Small intestine (tissue), 7 donors: ENCODE data around the gene INPP4A. TPM values are rescaled to one million over a fixed set of nuclear protein-coding genes. Genes with fewer than 3 reads are reported as not detected.

Source experiments
- DNase-seq, 2 donors: peaks; one replicate each; pipeline versions ENCODE4 v3.0.0 to v3.0.0-alpha.2; 2013
- FAIRE-seq: peaks from 2 replicates; lab custom pipeline; 2012; peaks lifted over from hg19 to GRCh38; lab: Jason Lieb, UNC
- H3K27ac ChIP-seq, 3 donors: one replicate each; pipeline ENCODE4 v1.5.1; 2013; ENCODE audit warnings: low read length in 2 of 3, mild to moderate bottlenecking in 2 of 3, control low read depth in 1 of 3, inconsistent platforms in 1 of 3, low read depth in 1 of 3, moderate library complexity in 1 of 3
- H3K27me3 ChIP-seq, 3 donors: one replicate each; pipeline ENCODE4 v1.6.1; 2013; ENCODE audit warnings: low read length in 3 of 3, inconsistent platforms in 1 of 3; ENCODE audit not compliant: control insufficient read depth in 3 of 3, insufficient read depth in 3 of 3
- H3K36me3 ChIP-seq, 3 donors: one replicate each; pipeline ENCODE4 v1.6.1; 2013; ENCODE audit warnings: low read length in 3 of 3, inconsistent platforms in 1 of 3, low read depth in 1 of 3, mild to moderate bottlenecking in 1 of 3, moderate library complexity in 1 of 3; ENCODE audit not compliant: control insufficient read depth in 3 of 3, insufficient read depth in 2 of 3
- H3K4me1 ChIP-seq, 3 donors: one replicate each; pipeline ENCODE4 v1.6.1; 2013; ENCODE audit warnings: low read length in 2 of 3, inconsistent platforms in 1 of 3, low read depth in 1 of 3, mild to moderate bottlenecking in 1 of 3, moderate library complexity in 1 of 3; ENCODE audit not compliant: control insufficient read depth in 3 of 3, insufficient read depth in 2 of 3
- H3K4me3 ChIP-seq, 3 donors: one replicate each; pipeline ENCODE4 v1.5.1; 2013; ENCODE audit warnings: low read length in 3 of 3, control low read depth in 1 of 3, inconsistent platforms in 1 of 3, low read depth in 1 of 3, mild to moderate bottlenecking in 1 of 3, moderate library complexity in 1 of 3
- H3K9me3 ChIP-seq, 2 donors: one replicate each; pipeline ENCODE4 v1.6.1; 2013; ENCODE audit warnings: low read depth in 1 of 2, low read length in 1 of 2; ENCODE audit not compliant: control insufficient read depth in 2 of 2, insufficient read depth in 1 of 2
- WGBS, 3 donors: extraction: QIAGEN DNeasy Blood & Tissue Kit; methylation state at CpG; one replicate each; pipeline ENCODE4 v1.1.7; 2013; 5-methylcytosine and 5-hydroxymethylcytosine counted together
- polyA plus RNA-seq, 4 donors: library from polyadenylated mRNA; stranded (reverse) in 3 of 4; unstranded in 1 of 4; fragments of 200-250 nt in 3 of 4; fragments of 120-200 nt in 1 of 4; gene quantifications; one replicate each; pipeline versions ENCODE4 v1.2.1 to v1.2.3, GENCODE V29; 2013
- donor health status: healthy with polysubstance abuse.
- donor health status: control.
- donor health status: control.
- donor health status: Bipolar disorder and iron deficiency.
- donor health status: healthy.

Gene INPP4A
- polyA plus RNA-seq, 4 donors = 1.6 to 8.3 (median 4.1) TPM

DNA sequence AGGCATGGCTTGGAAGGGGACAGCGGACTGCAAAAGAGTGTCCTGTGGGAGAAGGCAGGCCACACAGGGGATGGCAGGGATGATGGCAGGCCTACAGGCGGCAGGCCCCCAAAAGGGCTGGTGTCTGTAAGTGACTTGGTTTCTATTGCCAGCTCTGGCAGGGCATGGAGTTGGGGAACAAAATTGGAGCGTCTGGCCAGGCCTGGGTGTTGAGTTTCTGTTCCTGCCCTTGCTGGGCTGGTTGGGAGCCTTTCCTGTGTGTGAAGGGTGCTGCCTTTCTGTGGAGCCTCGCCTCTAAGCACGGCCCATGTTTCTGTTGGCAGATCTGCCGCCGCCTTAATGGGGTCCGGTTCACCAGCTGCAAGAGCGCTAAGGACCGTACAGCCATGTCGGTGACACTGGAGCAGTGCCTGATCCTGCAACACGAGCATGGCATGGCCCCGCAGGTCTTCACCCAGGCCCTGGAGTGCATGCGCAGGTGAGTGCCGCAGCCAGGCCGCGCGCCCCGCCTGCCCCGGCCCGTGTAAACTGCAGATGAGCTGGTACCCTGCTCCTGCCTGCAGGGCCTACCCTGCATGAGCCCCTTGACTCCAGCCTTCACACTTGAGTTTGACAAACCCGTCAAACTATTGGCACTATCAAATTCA, 132.1 kb downstream of the INPP4A start:
- FAIRE-seq (no peak), DNase-seq (no peak)
- 92 to 95% (median 95%) methylated on average over 22 of the region's 22 CpGs for WGBS, 3 donors
- H3K4me1 ChIP-seq = no peaks in the 10 kb centered on the region
- no peaks in the 10 kb centered on the region for H3K27me3 ChIP-seq
- no peak overlapping the region for H3K4me3 ChIP-seq
- H3K27ac ChIP-seq = no peak overlapping the region
- no peaks in the 10 kb centered on the region for H3K9me3 ChIP-seq
- peaks cover 0 to 55% (median 2%) of the 10 kb centered on the region in 3 donors for H3K36me3 ChIP-seq

DNA sequence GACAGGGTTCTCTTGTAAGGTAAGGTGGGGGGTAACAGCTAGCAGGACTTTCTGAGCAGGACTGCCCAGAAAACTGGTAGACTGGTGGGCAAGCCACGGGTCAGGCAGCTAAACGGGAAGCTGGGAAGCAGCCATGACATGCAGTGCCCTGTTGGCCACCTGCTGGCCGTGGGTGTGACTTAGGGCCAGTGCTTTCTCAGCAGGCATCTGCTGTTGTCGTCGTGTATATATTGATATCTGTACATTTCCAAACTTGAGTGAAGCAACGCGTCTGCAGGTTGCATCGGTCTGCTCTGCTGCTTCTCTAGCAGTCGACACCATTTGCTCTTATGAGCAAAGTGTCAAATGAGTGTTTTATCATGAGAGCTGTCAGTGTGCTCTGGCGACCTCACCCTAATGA, 132.7 kb downstream of the INPP4A start:
- WGBS, 3 donors = 81 to 85% (median 83%) methylated on average over 10 of the region's 10 CpGs
- DNase-seq (no peak), FAIRE-seq (no peak)
- Histone ChIP-seq H3K4me3 (no peak overlapping the region), H3K4me1 (no peaks in the 10 kb centered on the region), H3K9me3 (no peaks in the 10 kb centered on the region), H3K27ac (no peak overlapping the region), H3K36me3 (peaks cover 0 to 50% (median 2%) of the 10 kb centered on the region in 3 donors), H3K27me3 (no peaks in the 10 kb centered on the region)

DNA sequence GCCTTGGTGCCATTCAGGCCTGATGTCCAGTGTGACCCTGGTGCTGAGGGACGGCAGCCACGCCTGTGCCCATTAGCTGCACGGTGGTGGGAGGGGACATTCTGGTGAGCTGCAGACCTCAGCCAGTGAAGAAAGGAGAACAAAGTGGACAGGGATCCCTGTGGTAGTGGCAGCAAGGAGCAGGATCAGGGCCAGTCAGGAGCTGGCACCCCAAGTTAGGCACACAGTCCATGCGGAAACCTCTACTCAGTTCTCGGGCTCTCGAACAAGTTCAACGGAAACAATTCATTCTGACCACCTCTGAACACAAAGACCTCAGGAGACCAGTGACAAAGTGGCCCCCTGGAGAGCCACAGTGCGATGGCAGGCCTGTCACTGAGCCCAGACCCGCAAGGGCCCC, 133.6 kb downstream of the INPP4A start:
- H3K36me3 ChIP-seq = peaks cover 0 to 46% (median 0%) of the 10 kb centered on the region in 3 donors
- WGBS, 3 donors = 93 to 95% (median 94%) methylated on average over 9 of the region's 9 CpGs
- no peak for DNase-seq
- FAIRE-seq = no peak
- no peaks in the 10 kb centered on the region for H3K4me1 ChIP-seq
- no peak overlapping the region for H3K4me3 ChIP-seq
- no peak overlapping the region for H3K27ac ChIP-seq
- H3K27me3 ChIP-seq = no peaks in the 10 kb centered on the region
- H3K9me3 ChIP-seq = no peaks in the 10 kb centered on the region

DNA sequence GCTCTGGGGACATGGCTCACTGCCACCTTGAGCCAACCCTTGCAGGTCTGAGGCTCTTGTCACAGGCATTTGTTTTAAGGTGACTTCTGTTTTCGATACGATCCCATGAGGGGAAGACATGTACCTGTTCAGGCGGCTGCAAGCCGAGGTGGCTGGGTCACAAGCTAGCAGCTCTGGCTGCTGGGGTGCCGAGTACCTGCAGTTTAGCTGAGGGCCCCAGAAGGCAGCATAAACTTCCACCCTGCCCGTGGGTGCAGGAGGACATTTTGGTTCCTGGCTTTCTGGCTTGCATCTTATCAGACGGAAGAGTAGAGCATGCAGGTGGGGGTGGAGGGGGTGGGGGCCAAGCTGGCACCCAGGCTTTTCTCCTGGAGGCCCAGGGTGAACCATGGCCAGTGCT, 135.3 kb downstream of the INPP4A start:
- DNase-seq (no peak), FAIRE-seq (no peak)
- H3K36me3 ChIP-seq = peaks cover 0 to 44% (median 0%) of the 10 kb centered on the region in 3 donors
- H3K27ac ChIP-seq = no peak overlapping the region
- no peak overlapping the region for H3K4me3 ChIP-seq
- H3K4me1 ChIP-seq = peaks cover 0 to 9% (median 0%) of the 10 kb centered on the region in 3 donors
- no peaks in the 10 kb centered on the region for H3K9me3 ChIP-seq
- H3K27me3 ChIP-seq = no peaks in the 10 kb centered on the region
- WGBS, 3 donors = 82 to 87% (median 84%) methylated on average over 7 of the region's 7 CpGs

DNA sequence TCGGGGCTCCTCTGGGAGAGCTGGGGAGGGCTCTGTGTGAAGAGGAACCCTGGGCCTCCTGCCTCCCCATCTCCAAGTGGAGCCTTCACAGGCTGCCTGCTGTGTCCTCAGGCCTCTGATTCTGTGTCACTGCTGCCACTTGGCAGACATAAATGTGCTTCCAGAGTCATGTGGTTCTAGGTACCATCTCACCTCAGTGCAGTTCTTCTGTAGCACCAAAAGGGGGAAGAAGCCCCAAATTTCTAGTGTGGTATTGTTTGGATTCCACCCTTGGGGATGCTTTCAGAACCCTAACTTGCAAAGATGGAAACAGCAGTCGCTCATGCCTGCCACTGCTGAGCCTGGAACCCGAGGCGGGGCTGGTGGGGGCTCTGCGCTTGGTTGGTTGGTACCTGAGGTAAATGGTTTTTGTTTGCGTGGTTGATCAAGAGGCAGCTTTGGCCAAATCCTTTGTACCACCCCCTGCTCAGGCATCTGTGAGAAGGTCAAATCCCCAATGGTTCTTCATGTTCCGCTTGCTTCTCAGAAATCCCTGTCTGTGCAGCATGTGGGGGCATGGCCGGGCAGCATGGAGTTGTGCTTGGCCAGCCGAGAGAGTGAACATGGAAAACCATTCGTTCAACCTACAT, 136.1 kb downstream of the INPP4A start:
- Histone ChIP-seq H3K9me3 (no peaks in the 10 kb centered on the region), H3K27ac (no peak overlapping the region), H3K36me3 (peaks cover 0 to 46% (median 0%) of the 10 kb centered on the region in 3 donors), H3K27me3 (no peaks in the 10 kb centered on the region), H3K4me3 (no peak overlapping the region), H3K4me1 (peaks cover 0 to 9% (median 0%) of the 10 kb centered on the region in 3 donors)
- WGBS, 3 donors = 90 to 96% (median 92%) methylated on average over 10 of the region's 10 CpGs
- DNase-seq (no peak), FAIRE-seq (no peak)

DNA sequence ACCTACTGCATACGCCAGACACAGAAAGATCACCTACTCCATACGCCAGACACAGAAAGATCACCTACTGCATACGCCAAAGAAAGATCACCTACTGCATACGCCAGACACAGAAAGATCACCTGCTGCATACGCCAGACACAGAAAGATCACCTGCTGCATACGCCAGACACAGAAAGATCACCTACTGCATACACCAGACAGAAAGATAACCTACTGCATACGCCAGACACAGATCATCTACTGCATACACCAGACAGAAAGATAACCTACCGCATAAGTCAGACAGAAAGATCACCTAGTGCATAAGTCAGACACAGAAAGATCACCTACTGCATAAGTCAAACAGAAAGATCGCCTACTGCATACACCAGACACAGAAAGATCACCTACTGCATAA, 137.9 kb downstream of the INPP4A start:
- no peak overlapping the region for H3K4me3 ChIP-seq
- no peak overlapping the region for H3K27ac ChIP-seq
- no peaks in the 10 kb centered on the region for H3K27me3 ChIP-seq
- H3K4me1 ChIP-seq = peaks cover 0 to 9% (median 0%) of the 10 kb centered on the region in 3 donors
- DNase-seq = no peak
- no peaks in the 10 kb centered on the region for H3K9me3 ChIP-seq
- 96 to 98% (median 96%) methylated on average over 9 of the region's 9 CpGs for WGBS, 3 donors
- no peak for FAIRE-seq
- H3K36me3 ChIP-seq = peaks cover 0 to 38% (median 0%) of the 10 kb centered on the region in 3 donors

DNA sequence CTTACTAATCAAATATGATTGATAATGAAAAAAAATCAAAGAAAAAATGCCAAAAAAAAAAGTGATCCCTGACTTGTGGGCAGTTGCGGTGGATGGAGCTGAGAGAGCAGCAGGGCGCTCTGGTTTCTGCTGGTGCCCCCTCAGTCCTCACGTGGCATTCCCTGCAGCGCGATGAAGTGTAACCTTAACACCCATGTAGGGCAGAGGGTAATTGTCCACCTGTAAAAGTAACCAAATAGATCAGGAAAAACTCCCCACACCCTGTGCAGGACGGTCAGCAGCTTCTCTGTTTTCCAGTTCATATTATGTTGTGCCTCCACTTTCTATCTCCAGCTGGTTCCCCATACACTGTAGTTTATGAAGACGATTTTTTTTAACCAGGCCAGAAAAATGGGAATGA, 138.6 kb downstream of the INPP4A start:
- H3K9me3 ChIP-seq = no peaks in the 10 kb centered on the region
- 93 to 98% (median 96%) methylated on average over 7 of the region's 7 CpGs for WGBS, 3 donors
- H3K27me3 ChIP-seq = no peaks in the 10 kb centered on the region
- no peak overlapping the region for H3K4me3 ChIP-seq
- peaks cover 0 to 31% (median 0%) of the 10 kb centered on the region in 3 donors for H3K36me3 ChIP-seq
- H3K4me1 ChIP-seq = peaks cover 0 to 9% (median 0%) of the 10 kb centered on the region in 3 donors
- FAIRE-seq (no peak), DNase-seq (no peak)
- H3K27ac ChIP-seq = no peak overlapping the region

DNA sequence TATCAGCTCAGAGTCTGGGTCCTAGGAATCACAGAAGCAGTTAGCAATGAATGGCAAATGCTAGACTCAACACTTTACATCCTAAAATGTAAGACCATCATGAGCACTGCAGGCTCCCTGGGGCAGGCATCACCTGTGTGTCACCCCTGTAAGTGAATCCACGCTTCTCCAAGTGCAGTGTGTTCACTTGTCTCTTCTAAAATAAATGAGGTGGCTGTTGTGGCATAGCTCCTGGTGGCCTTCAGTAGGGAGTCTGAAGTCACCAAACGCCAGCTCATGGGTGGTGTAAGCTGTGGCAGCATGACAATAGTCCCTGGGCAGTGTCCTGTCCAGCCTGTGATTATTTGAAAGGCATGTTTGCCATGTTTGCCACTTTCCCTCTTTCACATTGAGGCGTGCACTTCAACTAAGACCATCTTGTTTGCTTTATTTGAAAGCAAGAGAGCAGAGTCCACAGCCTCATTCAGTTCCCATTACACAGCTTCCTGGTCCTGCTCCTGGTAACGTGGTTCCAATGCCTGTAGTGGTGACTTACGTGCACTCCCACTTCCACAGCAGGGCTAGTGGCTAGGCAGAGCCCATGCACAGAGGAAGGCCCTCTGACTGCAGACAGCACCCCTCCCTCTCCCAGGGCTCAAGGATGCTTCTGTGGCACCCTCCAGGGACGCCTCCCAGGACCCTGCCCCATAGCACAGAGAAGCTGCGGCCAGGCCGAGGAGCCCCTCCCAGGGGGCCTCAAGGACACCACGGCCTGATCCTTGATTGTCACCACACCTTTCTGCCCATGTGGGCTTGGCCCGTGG, 139.4 kb downstream of the INPP4A start:
- DNase-seq (peak; percentile 76 to 77), FAIRE-seq (no peak)
- Histone ChIP-seq H3K4me3 (no peak overlapping the region), H3K27me3 (no peaks in the 10 kb centered on the region), H3K36me3 (peaks cover 0 to 31% (median 0%) of the 10 kb centered on the region in 3 donors), H3K27ac (peak overlapping the region in 2 of 3 donors; percentile 35 to 78), H3K4me1 (peaks cover 0 to 9% (median 0%) of the 10 kb centered on the region in 3 donors), H3K9me3 (no peaks in the 10 kb centered on the region)
- WGBS, 3 donors = 34 to 77% (median 59%) methylated on average over 10 of the region's 10 CpGs
